Activated gamma-delta T cell treated with Interleukin-2 at 50 U/mL for 16 hours (primary cell): ENCODE results near the gene SPHK1.
A peak's percentile ranks its signal among the peaks of the same experiment; 100 is the strongest.

Experiments used
- DNase-seq: peaks from one replicate; pipeline ENCODE4 v3.0.0-alpha.2; 2020

Gene SPHK1

GRCh38 chr17:76385892-76386786 lies 1.7 kb downstream of the SPHK1 start:
- peak; percentile 86 for DNase-seq

GRCh38 chr17:76386966-76387765 lies 2.8 kb downstream of the SPHK1 start:
- DNase-seq = no peak

DNA sequence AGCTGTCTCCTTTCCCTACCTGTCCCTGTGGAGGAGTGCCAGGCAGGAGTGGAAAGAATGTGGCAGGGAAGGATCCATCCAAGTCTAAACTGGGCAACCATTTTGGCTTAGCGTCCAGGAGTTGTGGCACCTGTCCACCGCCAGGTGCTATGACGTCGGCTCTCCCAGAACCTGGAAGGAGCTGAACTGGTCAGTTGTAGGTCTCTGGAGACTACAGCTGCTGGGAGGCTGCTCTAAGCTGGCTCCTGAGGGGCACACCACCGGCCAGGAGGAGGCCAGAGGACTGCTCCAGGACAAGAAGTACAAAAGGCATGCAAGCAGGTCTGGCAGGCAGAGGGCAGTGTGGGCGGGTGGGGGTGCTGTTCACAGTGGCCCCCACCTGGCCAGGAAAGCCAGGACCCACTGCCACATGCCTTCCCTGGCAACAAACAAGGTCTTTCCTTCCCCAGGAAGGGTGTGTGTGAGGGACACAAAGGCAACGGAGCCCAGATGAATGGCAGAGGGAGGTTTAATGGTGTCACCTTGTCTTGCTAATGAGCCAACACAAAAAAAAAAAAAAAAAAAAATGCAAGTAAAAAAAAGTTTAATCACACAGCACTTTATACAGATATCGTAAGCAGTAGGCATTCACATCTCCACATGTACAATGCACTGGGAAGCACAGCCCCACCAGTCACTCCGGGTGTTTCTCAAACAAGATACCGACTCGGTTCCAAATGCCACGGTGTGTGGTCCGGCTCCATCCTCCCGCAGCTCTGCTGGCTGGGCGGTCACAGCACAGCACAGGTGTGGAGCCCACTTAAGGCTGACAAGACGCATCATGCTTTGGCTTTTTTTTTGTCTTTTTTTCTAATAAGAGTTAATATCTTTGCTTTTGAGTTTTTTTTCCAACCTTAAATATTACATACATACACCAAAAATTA lies 4.8 kb downstream of the SPHK1 start:
- DNase-seq = no peak

GRCh38 chr17:76390003-76390421 lies 5.6 kb downstream of the SPHK1 start:
- no peak for DNase-seq

DNA sequence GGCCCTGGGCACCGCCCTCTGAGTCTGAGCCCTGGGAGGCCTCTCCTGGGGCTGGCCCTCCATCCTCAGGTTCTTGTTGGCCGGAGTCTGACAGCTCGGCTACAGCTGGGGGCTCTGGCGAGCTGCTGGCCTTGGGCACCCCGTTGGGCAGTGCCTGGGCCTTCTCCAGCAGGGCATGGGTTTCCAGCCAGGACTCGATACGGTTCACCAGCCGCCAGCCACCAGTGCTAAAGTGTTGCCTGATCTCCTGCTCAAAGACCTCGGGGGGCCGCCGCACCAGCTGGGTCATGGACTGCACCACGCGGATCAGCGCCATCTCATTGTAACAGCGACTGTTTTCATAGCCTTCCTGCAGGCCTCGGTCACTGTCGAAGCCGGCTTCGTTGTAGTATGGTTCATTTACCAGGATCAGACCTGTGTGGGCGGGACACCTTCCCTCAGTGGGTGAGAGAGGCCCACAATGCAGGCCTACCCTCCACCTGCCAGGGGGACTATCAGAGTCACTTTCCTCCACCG lies 6.8 kb downstream of the SPHK1 start:
- DNase-seq = no peak

DNA sequence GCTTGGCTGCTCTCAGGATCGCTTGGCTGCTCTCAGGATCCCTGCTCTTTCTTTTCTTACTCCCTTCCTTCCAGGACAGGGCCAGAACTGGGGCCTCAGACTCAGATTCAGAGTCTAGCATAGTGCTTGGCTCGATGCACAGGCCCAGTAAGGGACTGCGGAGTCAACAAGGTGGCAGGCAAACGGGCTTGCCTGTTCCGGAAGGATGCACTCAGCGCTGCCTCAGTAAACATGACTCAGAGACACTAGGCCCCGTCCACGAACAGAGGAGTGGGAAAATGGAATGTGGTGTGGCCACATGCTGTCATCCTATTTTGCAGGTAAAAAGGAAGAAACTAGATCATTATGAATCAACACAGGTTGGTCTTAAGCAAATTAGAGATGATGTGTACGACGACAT lies 9.8 kb downstream of the SPHK1 start:
- DNase-seq = no peak

DNA sequence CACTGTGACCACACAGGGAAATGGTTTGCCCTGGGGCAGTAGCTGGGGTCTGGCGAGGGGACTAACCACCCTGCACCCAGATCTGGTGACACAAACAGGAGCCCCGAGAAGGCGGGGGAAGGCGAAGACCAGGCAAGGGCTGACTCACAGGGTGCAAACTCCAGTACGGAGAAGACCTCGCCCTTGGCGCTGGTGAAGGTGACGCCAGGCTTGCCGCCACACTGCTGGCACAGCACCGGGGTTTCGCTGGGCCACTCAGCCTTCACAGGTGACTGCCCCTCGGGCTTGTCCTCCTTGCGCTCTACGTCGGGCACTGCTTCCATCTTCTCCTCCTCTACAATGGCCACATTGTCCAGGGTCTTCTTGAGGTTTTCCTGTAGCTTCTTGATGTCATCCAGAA lies 11.6 kb downstream of the SPHK1 start:
- DNase-seq = no peak

GRCh38 chr17:76397184-76397583 lies 12.8 kb downstream of the SPHK1 start:
- no peak for DNase-seq

- peak; percentile 87 for DNase-seq
Observed at GRCh38 chr17:76397687-76398522, 13.5 kb downstream of the SPHK1 start.

- no peak for DNase-seq
Observed at GRCh38 chr17:76398523-76399174, 14.2 kb downstream of the SPHK1 start.

GRCh38 chr17:76399175-76400172 lies 15.1 kb downstream of the SPHK1 start:
- DNase-seq = no peak

GRCh38 chr17:76402711-76403110 lies 18.3 kb downstream of the SPHK1 start:
- DNase-seq = no peak

GRCh38 chr17:76404256-76404655 lies 19.8 kb downstream of the SPHK1 start:
- DNase-seq = no peak

GRCh38 chr17:76404976-76405563 lies 20.7 kb downstream of the SPHK1 start:
- no peak for DNase-seq

GRCh38 chr17:76405607-76405966 lies 21.2 kb downstream of the SPHK1 start:
- DNase-seq = no peak

GRCh38 chr17:76405967-76406647 lies 21.7 kb downstream of the SPHK1 start:
- DNase-seq = no peak

DNA sequence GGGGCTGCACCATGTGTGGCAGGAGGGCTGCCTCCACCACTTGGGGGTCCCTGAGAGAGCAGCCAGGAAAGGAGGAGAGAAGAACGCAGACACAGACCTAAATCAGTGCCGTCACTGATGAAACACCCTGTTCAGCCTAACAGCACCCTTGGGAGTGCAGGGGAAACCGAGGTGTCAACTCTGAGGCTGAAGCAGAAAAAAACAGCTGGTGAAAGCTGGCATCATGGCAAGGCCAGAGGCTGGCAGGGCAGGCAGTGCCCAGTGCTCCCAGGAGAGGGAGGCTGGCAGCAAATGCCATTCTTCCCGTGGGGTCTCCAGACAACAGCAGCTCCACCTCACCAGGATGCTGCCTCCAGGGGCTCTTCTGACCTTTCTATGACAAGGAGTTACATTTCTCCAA lies 23.1 kb downstream of the SPHK1 start:
- DNase-seq = no peak

- peak; percentile 68 for DNase-seq
Observed at GRCh38 chr17:76408037-76408849, 23.8 kb downstream of the SPHK1 start.
